Measurements from ENCODE around the gene PIK3CB. TPM values are rescaled to one million over a fixed set of nuclear protein-coding genes. Genes with fewer than 3 reads are reported as not detected.

The PIK3CB gene
- total and polyA plus RNA-seq, 10 of the 15 experiments (the other 5 are each of a cell fraction or from before 2014, with no cell fraction given) = 5.0 to 18.4 (median 10.4) TPM

- WGBS (ENCODE audit: insufficient coverage, insufficient replicate concordance, low lambda C conversion rate, missing lambda C conversion rate) = 61% methylated on average over 10 of the region's 10 CpGs
- Histone ChIP-seq H3K27me3 (replicated peaks in 1 of 2; ENCODE audit: control insufficient read depth in 2 of 2, insufficient read depth in 2 of 2, low read length in 1 of 2) (no peaks in the 10 kb centered on the region), H3K4me3 (no peak overlapping the region), H3K9ac (ENCODE audit: control insufficient read depth, insufficient read depth, low read length) (no peak overlapping the region), H3K4me2 (ENCODE audit: control insufficient read depth, insufficient read depth) (no peak overlapping the region), H3K4me1 (ENCODE audit: control insufficient read depth, insufficient read depth, low read length) (no peaks in the 10 kb centered on the region), H4K20me1 (ENCODE audit: control insufficient read depth, insufficient read depth) (no peaks in the 10 kb centered on the region), H3K36me3 (ENCODE audit: control insufficient read depth in 2 of 2, insufficient read depth in 2 of 2, low read length in 1 of 2) (no peaks in the 10 kb centered on the region), H3K79me2 (ENCODE audit: control insufficient read depth, insufficient read depth, low read length) (no peaks in the 10 kb centered on the region), H3K27ac (ENCODE audit: control insufficient read depth, insufficient read depth) (no peak overlapping the region), H3K9me3 (replicated peaks; ENCODE audit: control insufficient read depth, insufficient read depth, low read length) (peaks cover 4% of the 10 kb centered on the region; the same call in 1 of the 3 replicates), H2AFZ (ENCODE audit: control insufficient read depth, low read depth, low read length) (no peak overlapping the region)
- RAD21 ChIA-PET (ENCODE audit: unreplicated experiment) = no interaction called here
- ATAC-seq = no peak
- SMC1A ChIA-PET (ENCODE audit: uncharacterized antibody, unreplicated experiment) = interaction anchor here (1.2 kb wide), 2 partner anchors 13 to 17 kb away, joined by 3 read pairs; no protein-coding TSS in a partner anchor
- no peak for DNase-seq (ENCODE audit: low read depth, low spot score)
- FAIRE-seq = no peak
- BruUV-seq (replicated peaks) = no TSS peak
- no peak for TF ChIP-seq BCL3 (IDR thresholded peaks at IDR 0.05; ENCODE audit: borderline replicate concordance, insufficient read depth, low read depth, low read length, poor library complexity, severe bottlenecking)
- TF ChIP-seq SIN3A (IDR thresholded peaks at IDR 0.05; ENCODE audit: low read depth, low read length) = no peak
- intact Hi-C loops (cut with micrococcal nuclease; ENCODE audit: unreplicated experiment) (no loop called here), in situ Hi-C loops (cut with MboI) (no loop called here)
- POLR2A ChIA-PET = interaction anchor here (1.0 kb wide), 1 partner anchor 187 kb away, joined by 4 read pairs; no protein-coding TSS in a partner anchor
- CTCF ChIA-PET = interaction anchor here (0.7 kb wide), 1 partner anchor 16 kb away, joined by 3 read pairs; no protein-coding TSS in a partner anchor
Measured at GRCh38 chr3:138873471-138874278, 38.9 kb upstream of the PIK3CB start.

GRCh38 chr3:138872632-138873031 lies 37.9 kb upstream of the PIK3CB start:
- no peak for ATAC-seq
- Histone ChIP-seq H3K27ac (ENCODE audit: control insufficient read depth, insufficient read depth) (no peak overlapping the region), H3K4me1 (ENCODE audit: control insufficient read depth, insufficient read depth, low read length) (no peaks in the 10 kb centered on the region), H3K79me2 (ENCODE audit: control insufficient read depth, insufficient read depth, low read length) (no peaks in the 10 kb centered on the region), H4K20me1 (ENCODE audit: control insufficient read depth, insufficient read depth) (no peaks in the 10 kb centered on the region), H3K36me3 (ENCODE audit: control insufficient read depth in 2 of 2, insufficient read depth in 2 of 2, low read length in 1 of 2) (no peaks in the 10 kb centered on the region), H3K27me3 (replicated peaks in 1 of 2; ENCODE audit: control insufficient read depth in 2 of 2, insufficient read depth in 2 of 2, low read length in 1 of 2) (no peaks in the 10 kb centered on the region), H2AFZ (ENCODE audit: control insufficient read depth, low read depth, low read length) (no peak overlapping the region), H3K4me2 (ENCODE audit: control insufficient read depth, insufficient read depth) (no peak overlapping the region), H3K9ac (ENCODE audit: control insufficient read depth, insufficient read depth, low read length) (no peak overlapping the region), H3K9me3 (replicated peaks; ENCODE audit: control insufficient read depth, insufficient read depth, low read length) (peaks cover 4% of the 10 kb centered on the region; the same call in 1 of the 3 replicates), H3K4me3 (no peak overlapping the region)
- POLR2A ChIA-PET = interaction anchor here (1.0 kb wide), 1 partner anchor 186 kb away, joined by 4 read pairs; no protein-coding TSS in a partner anchor
- FAIRE-seq = no peak
- intact Hi-C loops (cut with micrococcal nuclease; ENCODE audit: unreplicated experiment) = no loop called here
- CTCF ChIA-PET = no interaction called here
- in situ Hi-C loops (cut with MboI) = no loop called here
- no peak for DNase-seq (ENCODE audit: low read depth, low spot score)
- RAD21 ChIA-PET (ENCODE audit: unreplicated experiment) = interaction anchor here (0.7 kb wide), 1 partner anchor 344 kb away, joined by 3 read pairs; no protein-coding TSS in a partner anchor
- SMC1A ChIA-PET (ENCODE audit: uncharacterized antibody, unreplicated experiment) = interaction anchor here (1.2 kb wide), 1 partner anchor 12 kb away, joined by 3 read pairs; no protein-coding TSS in a partner anchor
- BruUV-seq (replicated peaks) = no TSS peak
- 47% methylated on average over 4 of the region's 4 CpGs for WGBS (ENCODE audit: insufficient coverage, insufficient replicate concordance, low lambda C conversion rate, missing lambda C conversion rate)
- TF ChIP-seq MTA3 (IDR thresholded peaks at IDR 0.05; ENCODE audit: borderline replicate concordance, low read length) (no peak), CHD2 (IDR thresholded peaks at IDR 0.05; ENCODE audit: borderline replicate concordance, low read depth, low read length) (no peak), JUND (IDR thresholded peaks at IDR 0.05; ENCODE audit: low read depth, low read length) (no peak), TBL1XR1 (IDR thresholded peaks at IDR 0.05; ENCODE audit: low read depth, low read length) (no peak), HSF1 (IDR thresholded peaks at IDR 0.05; ENCODE audit: low read depth, low read length) (no peak), ZNF592 (IDR thresholded peaks at IDR 0.05) (no peak)
